GM18508 (cell line): ENCODE measurements around the gene MAP4K1.
"Not testable (repeated sequence)": the region's sequence is repeated elsewhere in the genome, so short reads cannot be mapped to it uniquely, and the experiment has no call there.

Experiments
- ATAC-seq: cut with Tn5 transposase; IDR thresholded peaks from one replicate; pipeline ENCODE4 v1.9.1; 2021; ENCODE audit warnings: moderate number of reproducible peaks; ENCODE audit not compliant: insufficient read depth, unreplicated experiment

Gene MAP4K1

DNA sequence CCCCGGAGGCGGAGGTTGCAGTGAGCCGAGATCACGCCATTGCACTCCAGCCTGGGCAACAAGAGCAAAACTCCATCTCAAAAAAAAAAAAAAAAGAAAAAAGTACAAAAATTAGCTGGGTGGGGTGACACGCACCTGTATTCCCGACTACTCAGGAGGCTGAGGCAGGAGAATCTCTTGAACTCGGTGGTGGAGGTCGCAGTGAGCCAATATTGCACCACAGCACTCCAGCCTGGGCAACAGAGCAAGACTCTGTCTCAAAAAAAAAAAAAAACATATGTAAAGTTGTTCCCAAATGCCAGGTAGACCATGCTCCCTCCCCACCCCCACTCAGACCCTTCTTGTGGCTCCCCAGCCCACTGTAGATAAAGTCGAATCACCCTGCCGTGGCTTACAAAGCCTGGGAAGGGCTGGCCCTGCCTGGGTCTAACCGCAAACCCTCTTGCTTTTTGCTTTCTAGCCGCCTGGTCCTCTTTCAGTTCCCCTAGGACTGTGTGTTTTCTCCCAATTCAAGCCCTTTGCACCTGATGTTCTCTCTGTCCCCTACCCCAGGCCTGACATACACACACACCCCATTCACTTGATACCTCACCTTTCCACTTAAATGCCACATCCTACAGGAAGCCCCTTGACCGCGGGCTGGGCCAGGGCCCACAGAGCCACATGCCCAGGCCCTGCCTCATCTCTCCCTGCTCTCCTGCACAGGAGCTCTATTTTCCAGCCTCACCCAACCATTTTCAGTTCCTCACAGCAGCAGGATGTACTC, 34.4 kb downstream of the MAP4K1 start:
- no peak for ATAC-seq

DNA sequence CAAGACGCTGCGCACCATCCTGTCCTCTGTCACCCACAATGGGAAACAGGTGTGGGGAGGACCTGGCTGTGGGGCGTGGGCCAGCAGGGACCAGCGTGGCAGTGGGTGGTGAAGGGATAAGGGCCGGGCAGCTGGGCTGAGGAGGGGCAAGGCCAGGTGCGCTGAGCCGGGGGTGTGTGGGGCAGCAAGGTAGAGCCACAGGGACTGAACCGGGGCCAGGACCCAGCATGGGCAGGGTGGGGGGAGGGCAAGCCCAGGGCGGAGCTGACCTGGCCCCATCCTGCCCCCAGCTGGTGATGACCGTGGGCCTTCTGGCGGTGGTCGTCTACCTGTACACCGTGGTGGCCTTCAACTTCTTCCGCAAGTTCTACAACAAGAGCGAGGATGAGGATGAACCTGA, 37.7 kb downstream of the MAP4K1 start:
- ATAC-seq = no peak

DNA sequence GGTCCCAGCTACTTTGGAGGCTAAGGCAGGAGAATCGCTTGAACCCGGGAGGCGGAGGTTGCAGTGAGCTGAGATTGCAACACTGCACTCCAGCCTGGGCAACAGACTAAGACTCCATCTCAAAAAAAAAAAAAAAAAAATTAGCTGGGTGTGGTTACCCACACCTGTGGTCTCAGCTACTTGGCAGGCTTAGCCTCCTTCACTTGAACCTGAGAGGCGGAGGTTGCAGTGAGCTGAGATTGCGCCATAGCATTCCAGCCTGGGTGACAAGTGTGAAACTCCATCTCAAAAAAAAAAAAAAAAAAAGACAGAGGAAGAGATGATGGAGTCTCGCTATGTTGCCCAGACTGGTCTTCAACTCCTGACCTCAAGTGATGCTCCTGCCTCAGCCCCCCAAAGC, 38.4 kb downstream of the MAP4K1 start:
- not testable (repeated sequence) for ATAC-seq

DNA sequence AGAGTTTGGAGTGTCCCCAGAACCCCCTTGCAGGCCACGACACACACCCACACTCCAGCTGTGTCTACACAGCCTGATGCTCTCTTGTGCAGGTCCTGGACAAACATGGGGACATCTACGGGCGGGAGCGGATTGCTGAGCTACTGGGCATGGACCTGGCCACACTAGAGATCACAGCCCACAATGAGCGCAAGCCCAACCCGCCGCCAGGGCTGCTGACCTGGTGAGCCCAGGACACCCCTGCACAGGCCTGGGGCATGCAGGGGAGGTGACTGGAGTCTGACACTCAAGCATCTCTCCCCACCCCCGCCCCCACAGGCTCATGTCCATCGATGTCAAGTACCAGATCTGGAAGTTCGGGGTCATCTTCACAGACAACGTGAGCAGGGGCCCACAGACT, 39.9 kb downstream of the MAP4K1 start:
- ATAC-seq = no peak

DNA sequence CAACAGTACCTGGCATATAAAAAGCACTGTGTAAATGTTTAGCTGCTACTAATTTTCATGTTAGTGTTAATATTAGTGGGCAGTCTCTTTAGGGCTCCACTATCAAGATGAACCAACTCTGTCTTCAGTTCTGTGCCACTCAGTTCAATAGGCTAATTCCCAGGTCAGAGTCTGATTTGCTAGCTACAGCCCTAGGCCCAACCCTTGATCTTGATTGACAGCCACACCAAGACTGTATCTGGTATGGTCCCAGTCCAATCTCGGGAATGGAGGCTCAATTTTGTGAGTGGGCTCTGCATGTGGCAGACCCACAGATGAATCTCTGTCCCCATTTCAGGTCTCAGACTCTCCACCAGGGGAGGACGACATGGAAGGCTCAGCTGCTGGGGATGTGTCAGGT, 46.1 kb downstream of the MAP4K1 start:
- ATAC-seq = no peak

DNA sequence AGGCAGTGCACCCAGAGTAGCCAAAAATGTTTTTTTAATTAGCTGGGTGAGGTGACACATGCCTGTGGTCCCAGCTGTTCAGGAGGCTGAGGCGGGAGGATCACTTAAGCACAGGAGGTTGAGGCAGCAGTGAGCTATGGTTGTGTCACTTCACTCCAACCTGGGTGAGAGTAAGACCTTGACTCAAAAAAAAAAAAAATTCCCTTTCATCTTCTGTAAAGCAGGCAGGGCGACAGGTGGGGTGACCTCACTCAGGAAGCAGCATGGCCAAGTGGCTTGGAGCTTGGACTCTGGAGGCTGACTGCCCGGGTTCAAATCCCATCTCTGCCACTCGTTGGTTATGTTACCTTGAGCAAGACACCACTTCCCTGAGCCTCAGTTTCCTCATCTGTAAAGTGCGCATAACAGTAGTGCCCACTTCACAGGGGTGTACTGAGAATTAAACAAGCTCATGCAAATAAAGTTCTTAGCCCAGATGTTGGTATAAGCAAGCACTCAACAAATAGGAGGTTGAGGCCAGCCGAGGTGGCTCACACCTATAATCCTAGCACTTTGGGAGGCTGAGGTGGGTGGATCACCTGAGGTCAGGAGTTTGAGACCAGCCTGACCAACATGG, 48.3 kb downstream of the MAP4K1 start:
- no peak for ATAC-seq

DNA sequence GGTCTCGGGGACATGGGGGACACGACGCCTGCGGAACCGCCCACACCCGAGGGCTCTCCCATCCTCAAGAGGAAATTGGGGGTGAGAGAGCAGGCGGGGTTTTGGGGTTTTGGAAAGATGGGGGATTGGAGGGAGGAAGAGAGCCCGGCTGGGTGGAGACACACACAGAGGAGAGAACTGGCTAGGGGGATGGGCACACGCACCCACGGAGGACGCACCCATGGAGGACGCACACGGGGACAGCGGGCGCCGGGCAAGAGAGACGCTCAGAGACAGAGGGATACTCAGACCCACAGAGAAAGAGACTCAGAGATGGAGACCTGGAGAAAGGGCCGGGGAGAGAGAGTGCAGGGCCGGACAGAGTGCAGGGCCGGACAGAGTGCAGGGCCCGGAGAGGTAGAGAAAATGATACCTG, 52.1 kb downstream of the MAP4K1 start:
- no peak for ATAC-seq

DNA sequence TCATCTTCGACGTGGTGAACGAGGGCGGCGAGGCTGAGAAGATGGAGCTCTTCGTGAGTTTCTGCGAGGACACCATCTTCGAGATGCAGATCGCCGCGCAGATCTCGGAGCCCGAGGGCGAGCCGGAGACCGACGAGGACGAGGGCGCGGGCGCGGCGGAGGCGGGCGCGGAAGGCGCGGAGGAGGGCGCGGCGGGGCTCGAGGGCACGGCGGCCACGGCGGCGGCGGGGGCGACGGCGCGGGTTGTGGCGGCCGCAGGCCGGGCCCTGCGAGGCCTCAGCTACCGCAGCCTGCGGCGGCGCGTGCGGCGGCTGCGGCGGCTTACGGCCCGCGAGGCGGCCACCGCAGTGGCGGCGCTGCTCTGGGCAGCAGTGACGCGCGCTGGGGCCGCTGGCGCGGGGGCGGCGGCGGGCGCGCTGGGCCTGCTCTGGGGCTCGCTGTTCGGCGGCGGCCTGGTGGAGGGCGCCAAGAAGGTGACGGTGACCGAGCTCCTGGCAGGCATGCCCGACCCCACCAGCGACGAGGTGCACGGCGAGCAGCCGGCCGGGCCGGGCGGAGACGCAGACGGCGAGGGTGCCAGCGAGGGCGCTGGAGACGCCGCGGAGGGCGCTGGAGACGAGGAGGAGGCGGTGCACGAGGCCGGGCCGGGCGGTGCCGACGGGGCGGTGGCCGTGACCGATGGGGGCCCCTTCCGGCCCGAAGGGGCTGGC, 52.6 kb downstream of the MAP4K1 start:
- ATAC-seq = no peak

DNA sequence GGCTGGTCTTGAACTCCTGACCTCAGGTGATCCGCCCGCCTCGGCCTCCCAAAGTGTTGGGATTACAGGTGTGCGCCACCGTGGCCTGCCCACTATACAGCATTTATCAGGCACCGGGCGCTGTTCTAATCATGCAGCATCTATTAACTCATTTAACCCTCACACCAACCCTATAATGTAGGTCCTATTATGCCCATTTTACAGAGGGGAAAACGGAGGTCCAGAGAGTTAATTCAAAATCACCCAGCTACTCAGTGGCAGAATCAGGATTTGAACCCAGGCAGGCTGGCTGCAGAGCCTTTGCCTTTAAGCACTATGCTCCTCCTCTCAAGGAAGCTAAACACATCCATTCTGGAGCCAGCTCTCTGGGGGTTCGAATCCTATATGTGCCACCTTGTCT, 54.3 kb downstream of the MAP4K1 start:
- ATAC-seq = no peak

DNA sequence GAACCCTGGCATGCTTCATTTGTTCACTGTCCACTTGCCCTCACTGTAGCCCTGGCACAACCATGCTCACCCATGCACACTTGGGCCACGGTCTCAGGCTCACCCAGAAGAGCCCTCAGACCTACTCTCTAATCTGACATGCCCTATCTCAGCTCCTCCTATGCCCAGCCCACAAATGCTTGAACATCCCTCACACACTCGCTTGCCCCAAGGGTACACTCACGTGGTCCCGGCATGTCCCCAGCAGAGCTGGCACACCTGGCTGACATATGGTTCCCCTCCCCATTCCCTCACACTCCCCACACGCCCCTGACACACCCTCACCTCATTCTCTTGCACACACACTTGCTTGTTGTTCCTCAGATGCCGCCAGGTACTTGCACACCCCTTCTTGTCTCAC, 55.7 kb downstream of the MAP4K1 start:
- ATAC-seq = no peak

DNA sequence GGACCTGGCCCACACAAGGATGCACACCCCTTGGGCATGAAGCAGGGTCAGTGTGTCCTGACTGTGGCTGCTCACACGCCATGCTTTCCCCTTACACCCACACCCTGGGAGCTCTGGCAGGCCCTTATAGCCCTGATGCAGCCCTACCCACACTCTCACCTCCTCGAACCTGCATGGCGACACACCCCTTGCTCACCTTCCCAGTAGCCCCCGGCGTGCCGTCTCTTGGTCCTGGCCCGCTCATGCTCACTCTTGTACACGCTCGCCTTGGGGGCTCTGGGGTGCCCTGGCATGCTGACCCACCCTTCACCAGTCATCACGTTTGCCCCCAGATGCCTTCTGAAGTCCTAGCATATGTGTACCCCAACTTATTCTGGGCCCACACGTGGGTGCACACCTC, 56.1 kb downstream of the MAP4K1 start:
- no peak for ATAC-seq

DNA sequence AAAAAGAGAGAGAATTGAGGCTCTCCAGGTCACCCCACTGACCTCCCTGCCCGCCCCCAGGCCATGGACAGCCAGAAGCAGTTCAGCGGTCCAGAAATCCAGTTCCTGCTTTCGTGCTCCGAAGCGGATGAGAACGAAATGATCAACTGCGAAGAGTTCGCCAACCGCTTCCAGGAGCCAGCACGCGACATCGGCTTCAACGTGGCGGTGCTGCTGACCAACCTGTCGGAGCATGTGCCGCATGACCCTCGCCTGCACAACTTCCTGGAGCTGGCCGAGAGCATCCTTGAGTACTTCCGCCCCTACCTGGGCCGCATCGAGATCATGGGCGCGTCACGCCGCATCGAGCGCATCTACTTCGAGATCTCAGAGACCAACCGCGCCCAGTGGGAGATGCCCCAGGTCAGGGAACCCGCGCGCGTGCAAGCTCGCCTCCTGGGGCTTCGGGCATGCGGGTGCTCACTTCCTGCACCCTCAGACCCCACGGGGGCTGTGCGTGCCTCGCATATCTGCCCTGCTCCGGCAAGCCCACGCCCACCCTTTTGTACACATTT, 56.6 kb downstream of the MAP4K1 start:
- no peak for ATAC-seq

DNA sequence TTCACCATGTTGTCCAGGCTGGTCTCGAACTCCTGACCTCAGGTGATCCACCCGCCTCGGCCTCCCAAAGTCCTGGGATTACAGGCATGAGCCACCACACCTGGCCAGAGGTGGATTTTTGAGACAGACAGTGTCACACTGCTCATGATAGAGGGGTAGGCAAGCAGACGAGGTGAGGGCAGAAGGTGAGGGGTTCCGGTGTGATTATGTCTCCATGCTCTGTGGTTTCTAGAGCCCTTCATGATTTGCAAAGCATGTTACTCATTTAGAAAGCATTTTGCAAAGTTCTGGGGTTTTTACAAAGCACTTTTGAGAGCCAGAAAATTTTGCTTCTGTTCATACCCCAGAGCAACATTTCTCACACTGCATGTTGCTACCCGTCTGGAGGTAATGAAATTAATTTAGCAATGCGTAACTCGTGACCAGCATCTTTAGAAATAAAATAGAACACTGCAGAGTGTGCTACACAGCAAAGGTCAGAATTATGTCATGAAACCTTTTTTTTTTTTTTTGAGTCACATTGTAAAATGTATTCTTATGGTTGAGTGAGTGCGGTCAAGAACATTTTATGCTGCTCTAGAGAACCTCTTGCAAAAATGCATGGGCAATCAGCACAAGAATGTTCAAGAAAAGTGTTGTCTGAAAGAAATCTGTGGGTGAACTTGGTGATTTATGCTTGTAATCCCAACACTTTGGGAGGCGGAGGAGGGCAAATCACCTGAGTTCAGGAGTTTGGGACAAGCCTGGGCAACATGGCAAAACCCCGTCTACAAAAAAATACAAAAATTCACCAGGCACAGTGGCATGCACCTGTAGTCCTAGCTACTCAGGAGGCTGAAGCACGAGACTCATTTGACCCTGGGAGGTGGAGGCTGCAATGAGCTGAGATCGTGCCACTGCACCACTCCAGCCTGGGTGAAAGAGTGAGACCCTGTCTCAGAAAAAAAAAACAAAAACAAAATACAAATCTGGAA, 58.0 kb downstream of the MAP4K1 start:
- peak; percentile 65 for ATAC-seq

DNA sequence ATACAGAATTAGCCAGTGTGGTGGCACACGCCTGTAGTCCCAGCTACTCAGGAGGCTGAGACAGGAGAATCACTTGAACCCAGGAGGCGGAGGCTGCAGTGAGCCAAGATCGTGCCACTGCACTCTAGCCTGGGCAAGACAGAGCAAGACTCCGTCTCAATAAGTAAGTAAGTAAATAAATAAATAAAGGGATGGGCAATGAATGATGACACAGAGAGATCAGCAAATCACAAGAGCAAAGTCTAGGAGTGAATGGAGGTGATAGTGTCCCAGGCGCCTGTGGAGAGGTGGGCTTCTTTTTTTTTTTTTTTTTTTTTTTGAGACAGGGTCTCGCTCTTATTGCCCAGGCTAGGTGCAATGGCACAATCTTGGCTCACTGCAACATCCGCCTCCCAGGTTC, 58.8 kb downstream of the MAP4K1 start:
- ATAC-seq = not testable (repeated sequence)

DNA sequence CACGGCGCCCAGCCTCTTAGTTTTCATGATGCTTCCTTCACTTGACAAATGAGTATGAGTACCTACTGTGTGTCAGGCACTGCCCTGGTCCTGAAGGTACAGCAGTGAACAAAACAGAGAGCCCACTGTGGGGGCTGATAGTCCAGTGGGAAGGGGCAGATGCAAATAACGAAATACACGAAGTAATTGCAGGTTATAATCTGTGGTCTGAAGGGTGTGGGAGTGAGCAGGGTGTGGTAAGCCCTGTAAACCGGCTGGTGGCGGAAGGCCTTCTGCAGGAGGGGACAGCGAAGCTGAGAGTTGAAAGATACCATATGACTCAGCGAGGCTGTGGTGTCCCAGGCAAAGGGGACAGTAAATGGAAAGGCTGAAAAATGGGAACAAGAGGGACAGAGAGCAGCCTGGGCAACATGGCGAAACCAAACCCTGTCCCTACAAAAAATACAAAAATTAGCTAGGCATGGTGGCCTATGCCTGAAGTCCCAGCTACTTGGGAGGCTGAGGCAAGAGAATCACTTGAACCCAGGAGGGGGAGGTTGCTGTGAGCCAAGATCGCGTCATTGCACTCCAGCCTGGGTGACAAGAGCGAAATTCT, 60.5 kb downstream of the MAP4K1 start:
- ATAC-seq = no peak

DNA sequence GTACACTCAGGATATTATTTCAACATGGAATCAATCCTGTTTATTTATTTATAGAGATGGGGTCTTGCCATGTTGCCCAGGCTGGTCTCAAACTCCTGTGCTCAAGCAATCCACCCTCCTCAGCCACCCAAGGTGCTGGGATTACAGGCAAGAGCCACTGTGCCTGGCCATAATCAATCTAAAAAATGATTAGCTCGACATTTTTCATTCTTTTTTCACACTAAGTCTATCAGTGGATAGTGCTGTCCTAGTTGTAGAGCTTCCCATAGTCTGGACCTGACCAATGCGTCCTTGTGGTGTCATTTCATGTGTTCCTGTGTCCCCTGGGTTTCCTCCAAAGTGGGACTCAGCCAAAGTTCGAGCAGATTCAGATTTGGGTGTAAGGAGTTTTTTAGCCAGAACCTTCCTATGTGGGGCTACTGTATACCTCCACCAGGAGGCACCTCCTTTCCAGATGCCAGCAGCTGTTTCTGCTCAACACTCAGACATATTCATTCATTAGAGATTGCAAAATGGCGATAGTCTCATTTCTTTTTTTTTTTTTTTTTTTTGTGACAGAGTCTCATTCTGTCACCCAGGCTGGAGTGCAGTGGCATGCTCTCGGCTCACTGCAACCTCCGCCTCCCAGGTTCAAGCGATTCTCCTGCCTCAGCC, 61.1 kb downstream of the MAP4K1 start:
- no peak for ATAC-seq

DNA sequence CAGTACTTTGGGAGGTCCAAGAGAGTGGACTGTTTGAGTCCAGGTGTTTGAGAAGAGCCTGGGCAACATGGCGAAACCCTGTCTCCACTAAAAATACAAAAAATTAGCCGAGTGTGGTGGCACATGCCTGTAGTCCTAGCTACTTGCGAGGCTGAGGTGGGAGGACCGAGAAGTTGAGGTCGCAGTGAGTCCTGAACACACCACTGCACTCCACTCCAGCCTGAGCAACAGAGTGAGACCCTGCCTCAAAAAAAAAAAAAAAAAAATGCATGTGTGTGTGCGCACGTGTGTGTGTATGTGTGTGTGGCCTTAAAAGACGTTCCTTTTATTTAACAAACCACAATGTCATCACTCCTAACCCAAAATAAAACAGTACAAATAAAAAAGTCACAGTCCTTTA, 62.6 kb downstream of the MAP4K1 start:
- no peak for ATAC-seq

DNA sequence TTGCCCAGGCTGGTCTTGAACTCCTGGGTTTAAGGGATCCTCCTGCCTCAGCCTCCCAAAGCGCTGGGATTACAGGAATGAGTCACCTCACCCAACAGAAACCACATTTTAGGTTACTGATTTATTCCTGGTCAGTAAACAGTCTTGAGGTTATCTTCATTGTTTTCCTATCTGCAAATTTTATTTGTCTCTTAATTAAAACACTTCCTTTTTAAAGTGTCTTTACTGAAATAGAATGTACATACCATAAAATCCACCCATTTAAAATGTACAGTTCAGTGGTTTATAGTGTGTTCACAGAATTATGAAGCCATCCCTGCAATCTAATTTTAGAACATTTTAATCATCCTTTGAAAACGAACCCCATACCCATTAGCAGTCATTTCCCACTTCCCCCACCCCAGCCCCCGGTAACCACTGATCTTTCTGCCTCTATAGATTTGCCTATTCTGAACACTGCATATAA, 63.0 kb downstream of the MAP4K1 start:
- ATAC-seq = no peak

DNA sequence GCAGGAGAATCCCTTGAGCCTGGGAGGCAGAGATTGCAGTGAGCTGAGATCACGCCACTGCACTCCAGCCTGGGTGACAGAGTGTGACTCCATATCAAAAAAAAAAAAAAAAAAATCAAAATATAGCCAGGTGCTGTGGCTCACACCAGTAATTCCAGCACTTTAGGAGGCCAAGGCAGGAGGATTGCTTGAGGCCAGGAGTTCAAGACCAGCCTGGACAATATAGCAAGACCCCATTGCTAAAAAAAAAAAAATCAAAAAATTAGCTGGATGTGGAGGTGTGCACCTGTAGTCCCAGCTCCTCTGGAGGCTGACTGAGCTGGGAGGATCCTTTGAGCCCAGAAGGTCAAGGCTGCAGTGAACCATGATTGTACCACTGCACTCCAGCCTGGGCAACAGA, 64.5 kb downstream of the MAP4K1 start:
- not testable (repeated sequence) for ATAC-seq
